NCI-H446 treated with DMSO at 0.1 percent for 48 hours (cell line): ENCODE data around the gene PDE11A.
"Not testable (repeated sequence)": the region's sequence is repeated elsewhere in the genome, so short reads cannot be mapped to it uniquely, and the experiment has no call there.

Experiments used
- DNase-seq: peaks from one replicate; lab custom pipeline; 2025; lab: John Stamatoyannopoulos, UW

The PDE11A gene

DNA sequence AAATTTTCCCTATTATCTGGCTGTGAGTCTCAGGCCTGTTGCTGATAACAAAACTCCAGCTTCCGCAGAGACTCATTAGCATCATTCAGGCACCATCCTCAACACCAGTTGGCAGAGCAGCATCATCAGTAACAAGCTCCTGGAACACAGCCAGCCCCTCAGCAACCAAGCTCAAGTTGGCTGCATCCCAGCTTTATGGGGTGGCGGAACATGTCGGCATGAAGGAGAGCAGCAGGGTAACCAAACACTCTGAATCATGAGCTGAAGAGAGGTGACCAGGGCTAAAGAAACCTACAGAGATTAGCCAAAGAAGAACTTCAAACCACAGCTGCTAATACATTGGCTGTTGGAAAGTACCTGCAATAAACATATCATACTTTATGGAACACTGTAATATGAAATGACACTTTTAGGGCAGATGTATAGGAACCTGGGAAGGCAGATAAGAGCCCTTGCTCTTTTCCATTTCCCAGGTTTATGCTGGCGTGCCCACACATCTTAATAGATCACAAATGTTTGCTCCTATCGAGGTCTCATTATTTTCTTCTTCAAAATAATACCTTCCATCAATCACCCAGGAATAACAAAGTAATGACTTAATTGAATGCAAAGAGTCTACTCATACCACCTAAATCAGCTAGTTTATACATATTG lies 63.8 kb downstream of the PDE11A start:
- DNase-seq, result peak; percentile 96

DNA sequence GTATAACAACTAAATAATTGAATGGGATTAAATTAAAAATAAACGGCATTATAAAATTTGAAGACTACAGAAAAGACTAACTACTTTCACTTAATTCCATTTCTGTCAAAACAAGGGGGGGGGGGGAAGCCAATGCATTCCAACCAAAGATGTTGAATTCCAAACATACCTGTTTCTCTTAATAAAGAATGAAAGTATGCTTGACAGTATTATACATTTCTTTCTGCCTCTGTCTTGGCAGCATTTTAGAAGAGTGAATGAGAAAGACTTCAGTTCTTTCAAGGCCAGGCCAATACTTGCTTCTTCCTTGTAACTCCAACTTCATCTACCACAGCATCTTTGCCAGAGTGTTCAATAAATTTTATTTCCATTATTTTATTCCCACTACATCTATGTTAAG lies 65.9 kb downstream of the PDE11A start:
- no peak for DNase-seq

DNA sequence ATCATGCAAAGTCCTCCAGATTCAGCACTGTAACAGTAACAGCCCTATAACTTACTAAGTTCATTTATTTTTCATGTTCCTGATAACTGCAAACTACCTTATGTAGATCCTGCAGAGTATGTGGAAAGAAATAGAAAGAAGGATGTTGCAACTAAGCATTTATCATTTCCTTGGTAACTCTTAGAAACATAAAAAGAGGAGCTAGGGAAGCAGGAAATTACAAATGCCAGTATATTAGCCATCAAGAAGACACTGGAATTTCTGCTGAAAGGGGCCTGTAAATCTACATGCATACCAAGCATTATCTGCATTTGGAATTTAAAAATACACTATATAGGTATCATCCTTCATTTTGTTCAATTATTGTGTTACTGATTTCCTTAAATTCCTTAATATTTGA lies 66.8 kb downstream of the PDE11A start:
- no peak for DNase-seq

DNA sequence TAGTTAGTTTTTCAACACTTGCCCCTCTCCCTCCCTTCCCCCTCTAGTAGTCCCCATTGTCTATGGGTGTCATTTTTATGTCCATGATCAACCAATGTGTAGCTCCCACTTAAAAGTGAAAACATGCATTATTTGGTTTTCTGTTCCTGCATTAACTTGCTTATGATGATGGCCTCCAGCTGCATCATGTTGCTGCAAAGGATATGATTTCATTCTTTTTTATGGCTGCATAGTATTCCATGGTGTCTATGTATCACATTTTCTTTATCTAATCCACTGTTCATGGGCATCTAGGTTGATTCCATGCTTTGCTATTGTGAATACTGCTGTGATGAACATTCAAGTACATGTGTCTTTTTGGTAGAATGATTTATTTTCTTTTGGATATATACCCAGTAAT lies 70.5 kb downstream of the PDE11A start:
- no peak for DNase-seq

GRCh38 chr2:177998996-177999395 lies 73.6 kb downstream of the PDE11A start:
- no peak for DNase-seq

DNA sequence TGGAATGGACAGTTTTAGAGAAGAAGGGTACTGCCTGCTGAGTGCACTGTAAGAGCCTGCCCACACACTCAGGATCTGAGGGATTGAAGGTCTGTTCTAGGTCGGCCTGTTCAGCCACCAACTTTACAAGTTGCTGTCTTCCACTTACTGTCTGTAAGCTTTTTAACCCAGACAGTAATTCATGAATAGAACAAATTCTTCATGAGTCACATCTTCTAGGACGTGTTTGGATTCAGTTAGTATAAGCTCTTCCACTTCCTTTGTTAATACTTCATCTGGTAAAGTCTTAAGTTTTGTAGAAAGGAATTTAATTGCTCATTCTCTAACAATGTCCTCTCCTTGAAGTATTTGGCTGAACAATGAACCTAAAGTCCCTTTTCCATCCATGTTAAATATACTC lies 74.6 kb downstream of the PDE11A start:
- DNase-seq, result no peak

DNA sequence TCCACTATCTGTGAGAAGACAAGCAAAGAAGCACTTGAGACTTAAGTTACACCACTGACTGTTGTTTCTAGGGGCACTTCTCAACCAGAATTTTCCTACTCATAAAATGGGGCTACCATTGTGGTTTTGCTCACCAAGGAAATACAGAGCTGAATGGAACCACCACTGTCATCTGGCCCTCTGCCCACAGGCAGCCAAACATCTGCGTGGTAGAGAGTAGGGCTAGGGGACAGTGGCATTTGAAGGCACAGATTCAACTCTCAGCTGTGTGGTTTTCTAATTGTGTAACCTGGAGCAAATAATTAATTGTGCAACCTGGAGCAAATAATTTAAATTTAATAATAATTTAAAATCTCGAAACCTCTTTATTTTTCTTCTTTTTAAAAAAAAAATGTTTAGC lies 79.6 kb downstream of the PDE11A start:
- DNase-seq, result no peak

DNA sequence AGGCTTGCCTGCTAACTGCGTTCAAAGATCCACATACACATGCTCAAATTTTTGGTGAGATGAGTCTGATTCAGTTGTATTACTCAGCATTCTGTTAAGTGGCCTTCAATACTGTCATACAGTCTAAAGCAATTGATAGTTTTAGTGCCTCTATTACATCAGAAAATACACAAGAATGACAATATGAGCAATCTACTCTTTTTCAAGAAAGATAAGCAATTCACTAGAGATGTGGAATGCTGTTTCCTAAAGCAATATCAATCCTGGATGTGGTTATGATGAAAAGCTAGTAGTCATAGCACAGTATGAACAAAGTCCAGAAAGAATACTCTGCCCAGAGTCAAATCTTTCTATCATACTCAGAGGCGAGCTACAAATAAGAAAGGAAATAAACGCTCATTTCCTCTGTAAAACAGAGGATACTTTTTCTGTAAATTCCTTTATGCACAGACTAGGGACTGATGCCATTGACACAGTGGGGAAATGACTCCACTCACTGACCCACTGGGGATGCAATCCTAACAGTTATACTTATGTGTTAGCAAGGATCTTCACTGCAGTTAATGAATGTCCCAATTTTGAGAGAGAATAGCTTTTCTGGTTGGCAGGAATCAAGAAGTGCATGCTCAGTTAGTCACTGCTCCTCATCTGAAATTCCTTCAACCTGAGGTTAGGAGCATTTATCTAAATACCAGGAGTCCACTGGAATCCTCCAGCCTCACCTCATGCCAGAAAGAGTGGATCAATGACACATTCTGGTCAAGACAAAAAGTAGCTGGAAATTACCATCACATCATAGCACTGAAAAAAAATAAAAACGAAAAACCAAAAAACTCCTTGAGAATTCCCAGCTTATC lies 83.3 kb downstream of the PDE11A start:
- no peak for DNase-seq

DNA sequence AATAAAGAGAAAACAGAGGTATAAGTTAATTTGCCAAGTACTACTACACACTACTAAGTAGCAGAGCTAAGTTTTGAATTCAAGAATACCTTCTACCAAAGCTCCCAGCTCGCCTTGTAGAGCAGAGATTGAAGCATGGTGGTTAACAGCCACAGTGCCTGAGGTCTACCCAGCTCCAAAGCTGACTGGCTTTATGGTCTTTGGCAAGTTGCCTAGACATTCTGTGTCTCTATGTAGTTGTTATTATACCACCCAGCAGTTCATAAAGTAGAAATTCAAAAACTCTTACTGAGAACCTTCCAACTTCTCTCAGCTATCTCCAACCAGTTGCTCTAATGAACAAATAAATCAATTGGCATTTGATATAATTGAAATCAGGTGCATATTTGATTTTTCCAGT lies 87.8 kb downstream of the PDE11A start:
- DNase-seq, result peak; percentile 39

GRCh38 chr2:177983183-177983788 lies 89.3 kb downstream of the PDE11A start:
- DNase-seq, result peak; percentile 44

DNA sequence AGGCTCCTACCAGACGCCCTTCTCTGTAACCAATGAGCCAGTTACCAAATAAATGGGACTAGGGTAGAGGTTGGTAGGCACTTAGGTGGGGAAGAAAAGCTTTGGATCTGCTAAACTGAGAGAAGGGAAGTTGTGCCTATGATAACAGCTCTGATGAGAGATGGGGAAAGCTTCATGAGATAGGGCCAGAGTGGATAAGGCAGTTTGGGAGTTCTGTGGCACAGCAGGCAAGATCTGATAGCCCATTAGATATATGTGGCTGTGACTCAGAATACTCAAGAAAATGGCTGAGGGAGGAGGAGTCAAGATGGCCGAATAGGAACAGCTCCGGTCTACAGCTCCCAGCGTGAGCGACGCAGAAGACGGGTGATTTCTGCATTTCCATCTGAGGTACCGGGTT lies 99.8 kb downstream of the PDE11A start:
- no peak for DNase-seq

DNA sequence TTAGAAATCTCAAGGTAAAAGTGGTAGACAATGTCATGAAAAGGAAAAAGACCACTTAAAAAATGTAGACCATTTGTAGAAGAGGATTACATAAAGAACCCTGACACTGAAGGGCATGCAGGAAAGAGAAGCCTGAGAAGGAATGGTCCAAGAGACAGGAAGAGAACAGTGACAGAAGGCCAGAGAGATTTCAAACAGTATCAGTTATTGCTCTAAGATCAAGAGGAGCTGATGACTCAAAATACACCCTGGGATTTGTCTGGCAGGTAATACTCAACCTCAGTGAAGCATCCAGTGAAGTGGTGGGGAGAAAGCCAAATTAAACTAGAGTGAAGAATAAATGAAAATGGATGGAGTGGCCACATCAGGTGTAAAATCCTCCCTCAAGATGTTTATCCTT lies 100.5 kb downstream of the PDE11A start:
- DNase-seq, result no peak

- no peak for DNase-seq
Observed at GRCh38 chr2:177970670-177971454, 101.7 kb downstream of the PDE11A start.

- no peak for DNase-seq
Observed at GRCh38 chr2:177964892-177965291, 107.7 kb downstream of the PDE11A start.

DNA sequence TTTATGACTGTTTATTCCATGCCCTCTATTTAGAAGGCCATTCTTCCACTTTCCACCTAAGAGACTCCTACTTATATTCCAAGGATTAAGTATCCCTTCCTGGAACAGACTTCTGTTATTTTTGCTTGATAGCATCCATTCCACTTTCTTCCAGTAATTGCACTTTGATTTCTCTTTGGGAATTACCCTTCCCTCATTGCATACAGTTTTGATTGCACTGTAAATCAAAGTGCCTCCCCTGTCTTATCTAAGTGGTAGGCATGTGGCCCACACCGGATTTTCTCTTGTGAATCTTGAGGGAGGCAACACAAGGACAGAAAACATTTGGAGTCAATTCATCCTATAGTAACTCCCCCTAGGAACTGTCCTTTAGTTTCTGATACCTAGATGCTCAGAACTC lies 120.4 kb downstream of the PDE11A start:
- no peak for DNase-seq

DNA sequence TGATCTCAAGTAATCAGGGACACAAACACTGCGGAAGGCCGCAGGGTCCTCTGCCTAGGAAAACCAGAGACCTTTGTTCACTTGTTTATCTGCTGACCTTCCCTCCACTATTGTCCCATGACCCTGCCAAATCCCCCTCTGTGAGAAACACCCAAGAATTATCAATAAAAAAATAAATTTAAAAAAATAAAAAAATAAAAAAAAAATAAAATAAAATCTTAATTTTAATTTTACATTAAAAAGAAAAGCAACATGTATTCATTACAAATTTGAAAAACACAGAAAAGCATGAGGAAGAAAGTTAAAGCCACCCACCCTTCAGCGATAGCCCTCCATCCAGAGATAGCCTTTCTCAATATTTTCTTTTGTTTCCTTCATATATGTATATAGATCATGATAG lies 125.0 kb downstream of the PDE11A start:
- DNase-seq, result not testable (repeated sequence)

DNA sequence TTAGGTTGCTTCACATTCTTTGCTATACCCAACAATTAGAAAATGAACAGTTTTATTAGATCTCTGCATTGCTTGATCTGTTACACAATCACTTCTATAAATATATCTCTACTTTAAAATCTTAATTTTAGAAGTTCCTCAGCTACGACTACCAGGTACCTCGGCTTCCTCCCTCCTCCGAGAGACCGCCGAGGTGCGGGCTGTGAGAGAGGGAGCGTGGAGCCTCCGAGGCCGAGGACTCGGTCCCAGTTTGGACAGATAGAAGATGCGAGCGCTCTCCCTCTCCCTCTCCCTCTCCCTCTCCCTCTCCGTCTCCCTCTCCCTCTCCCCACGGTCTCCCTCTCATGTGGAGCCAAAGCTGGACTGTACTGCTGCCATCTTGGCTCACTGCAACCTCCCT lies 128.0 kb downstream of the PDE11A start:
- not testable (repeated sequence) for DNase-seq

GRCh38 chr2:177942731-177943130 lies 129.8 kb downstream of the PDE11A start:
- no peak for DNase-seq

GRCh38 chr2:177939211-177939610 lies 133.4 kb downstream of the PDE11A start:
- DNase-seq, result no peak

GRCh38 chr2:177930916-177931315 lies 141.7 kb downstream of the PDE11A start:
- no peak for DNase-seq

DNA sequence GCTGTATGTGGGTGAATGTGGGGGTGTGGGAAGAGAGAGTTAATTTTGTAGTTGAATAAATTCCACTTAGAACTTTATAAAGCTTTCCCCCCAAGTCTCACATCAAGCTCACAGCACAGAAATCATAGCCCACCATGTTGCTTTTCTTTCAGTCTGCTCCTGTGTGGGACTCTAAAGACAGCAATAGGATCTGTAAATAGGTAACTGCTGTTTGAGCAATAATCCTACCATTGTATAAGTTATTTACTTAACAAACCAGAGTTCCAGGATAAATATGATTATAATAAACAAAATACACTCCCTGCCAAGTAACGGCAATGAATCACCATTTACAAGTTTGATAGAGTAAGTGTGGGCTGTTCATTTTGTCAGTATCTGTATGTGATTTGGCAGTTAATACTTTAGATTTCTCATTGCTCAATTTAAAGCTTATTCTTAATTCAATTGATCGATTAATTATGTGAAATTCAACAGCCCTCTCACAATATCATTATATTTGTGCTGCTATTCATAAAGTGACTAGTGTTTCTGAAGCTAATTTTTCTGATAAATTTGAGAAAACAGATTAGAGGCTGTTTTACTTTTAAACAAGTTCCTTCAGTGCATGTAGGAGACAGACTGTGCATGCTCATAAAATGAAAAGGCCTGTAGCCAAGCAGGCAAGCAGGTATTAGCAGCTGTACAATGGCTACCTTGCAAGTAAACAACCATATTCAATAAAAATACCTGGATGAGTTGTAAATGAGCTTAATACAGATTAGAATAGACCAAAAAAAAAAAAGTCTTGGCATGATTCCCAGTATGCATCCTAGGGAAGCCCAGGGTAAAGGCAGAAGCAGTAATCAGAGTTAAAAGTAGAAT lies 142.7 kb downstream of the PDE11A start:
- DNase-seq, result no peak
